Neural cell (in vitro differentiated cells): ENCODE data around the gene BLTP2. TPM values are rescaled to one million over a fixed set of nuclear protein-coding genes. Genes with fewer than 3 reads are reported as not detected.

Experiments
- H2AFZ ChIP-seq: fragments of 200-600, 300-800 bp; sonication (generic), shearing (Covaris generic); 2 replicates; pipeline ENCODE4 v1.6.0; 2014; ENCODE audit warnings: low read depth, mild to moderate bottlenecking, antibody characterized with exemption, low read length, moderate library complexity
- H3F3A ChIP-seq: fragments of 200-600 bp; shearing (Covaris generic); 2 replicates; pipeline ENCODE4 v1.6.1; 2016; ENCODE audit warnings: mild to moderate bottlenecking, moderate library complexity, mixed read lengths, antibody characterized with exemption, low read length; ENCODE audit not compliant: insufficient read depth, poor library complexity, severe bottlenecking
- H3K27ac ChIP-seq: fragments of 200-600, 300-800 bp; sonication (generic), shearing (Covaris generic); 2 replicates; pipeline ENCODE4 v1.5.1; 2014; ENCODE audit warnings: mild to moderate bottlenecking, low read length, moderate library complexity
- H3K27me3 ChIP-seq: fragments of 300-800, 200-600 bp; sonication (generic), shearing (Covaris generic); 2 replicates; pipeline ENCODE4 v1.6.0; 2014; ENCODE audit warnings: mild to moderate bottlenecking, low read depth, low read length, moderate library complexity; ENCODE audit not compliant: insufficient read depth
- H3K36me3 ChIP-seq: fragments of 300-800, 200-600 bp; sonication (generic), shearing (Covaris generic); 2 replicates; pipeline ENCODE4 v1.5.1; 2014; ENCODE audit warnings: mild to moderate bottlenecking, antibody characterized with exemption, low read length, moderate library complexity; ENCODE audit not compliant: insufficient read depth
- H3K4me2 ChIP-seq: fragments of 300-800, 200-600 bp; sonication (generic), shearing (Covaris generic); 2 replicates; pipeline ENCODE4 v1.6.0; 2014; ENCODE audit warnings: mild to moderate bottlenecking, low read length
- H3K4me3 ChIP-seq: fragments of 300-800, 200-600 bp; sonication (generic), shearing (Covaris generic); 2 replicates; pipeline ENCODE4 v1.5.1; 2014; ENCODE audit warnings: mild to moderate bottlenecking, low read length, moderate library complexity
- H3K79me2 ChIP-seq: fragments of 200-600 bp; shearing (Covaris generic); replicated peaks from 2 replicates; pipeline ENCODE4 v1.6.0; 2014; ENCODE audit warnings: mild to moderate bottlenecking, low read length, moderate library complexity; ENCODE audit not compliant: insufficient read depth
- H3K9ac ChIP-seq: fragments of 300-800, 200-600 bp; sonication (generic), shearing (Covaris generic); 2 replicates; pipeline ENCODE4 v1.6.1; 2016; ENCODE audit warnings: mild to moderate bottlenecking, low read length, mixed read lengths
- H3K9me2 ChIP-seq: fragments of 200-600 bp; shearing (Covaris generic); 2 replicates; pipeline ENCODE4 v1.6.1; 2016; ENCODE audit warnings: mild to moderate bottlenecking, low read length, mixed read lengths; ENCODE audit not compliant: insufficient read depth
- H3K9me3 ChIP-seq: fragments of 200-600, 300-800 bp; sonication (generic), shearing (Covaris generic); 2 replicates; pipeline ENCODE4 v1.6.1; 2016; ENCODE audit warnings: mild to moderate bottlenecking, mixed run types, low read length, moderate library complexity, mixed read lengths
- H4K20me1 ChIP-seq: fragments of 200-600 bp; shearing (Covaris generic); 2 replicates; pipeline ENCODE4 v1.6.1; 2016; ENCODE audit warnings: mild to moderate bottlenecking, mixed run types; ENCODE audit not compliant: insufficient read depth
- EP300 ChIP-seq: fragments of 450-650 bp; conservative IDR thresholded peaks from 2 replicates; pipeline ENCODE4 v1.6.1; 2014; ENCODE audit warnings: antibody characterized with exemption, mild to moderate bottlenecking, moderate library complexity; ENCODE audit not compliant: poor library complexity, severe bottlenecking
- EZH2 ChIP-seq: fragments of 200-600, 300-800 bp; shearing (Covaris generic), sonication (generic); IDR thresholded peaks from 2 replicates; pipeline ENCODE4 v1.6.1; 2014; ENCODE audit warnings: antibody characterized with exemption, low read length, borderline replicate concordance, mild to moderate bottlenecking; ENCODE audit not compliant: insufficient read depth, poor library complexity, severe bottlenecking
- MXI1 ChIP-seq: fragments of 450-650 bp; conservative IDR thresholded peaks from 2 replicates; pipeline ENCODE4 v1.6.1; 2014; ENCODE audit warnings: antibody characterized with exemption, mild to moderate bottlenecking; ENCODE audit not compliant: poor library complexity, severe bottlenecking
- POLR2AphosphoS5 ChIP-seq: IDR thresholded peaks from 2 replicates; pipeline ENCODE4 v1.6.1; 2012
- RAD21 ChIP-seq: fragments of 450-650 bp; conservative IDR thresholded peaks from 2 replicates; pipeline ENCODE4 v1.6.1; 2014; ENCODE audit warnings: antibody characterized with exemption, mild to moderate bottlenecking, moderate library complexity
- REST ChIP-seq: IDR thresholded peaks from 2 replicates; pipeline ENCODE4 v1.6.1; 2012; ENCODE audit warnings: borderline replicate concordance
- SMC3 ChIP-seq: fragments of 450-650 bp; conservative IDR thresholded peaks from 2 replicates; pipeline ENCODE4 v1.6.1; 2014; ENCODE audit warnings: antibody characterized with exemption, mild to moderate bottlenecking, moderate library complexity; ENCODE audit not compliant: poor library complexity
- TAF1 ChIP-seq: IDR thresholded peaks from 2 replicates; pipeline ENCODE4 v1.6.1; 2012; ENCODE audit warnings: low read depth
- polyA plus RNA-seq: library from polyadenylated mRNA; depleted of rRNA; stranded (reverse); fragments of >200 nt; gene quantifications from 2 replicates; pipeline ENCODE4 v1.2.3, GENCODE V29; 2014
- TF ChIP-seq, protein P1 (sequence below): fragments of 450-650 bp; IDR thresholded peaks from 2 replicates; pipeline ENCODE4 v1.5.1; 2014; ENCODE audit warnings: antibody characterized with exemption, mild to moderate bottlenecking, moderate library complexity; ENCODE audit not compliant: poor library complexity, severe bottlenecking

Gene BLTP2
- polyA plus RNA-seq, 1 donor from 2014 or later = 54.4 TPM

DNA sequence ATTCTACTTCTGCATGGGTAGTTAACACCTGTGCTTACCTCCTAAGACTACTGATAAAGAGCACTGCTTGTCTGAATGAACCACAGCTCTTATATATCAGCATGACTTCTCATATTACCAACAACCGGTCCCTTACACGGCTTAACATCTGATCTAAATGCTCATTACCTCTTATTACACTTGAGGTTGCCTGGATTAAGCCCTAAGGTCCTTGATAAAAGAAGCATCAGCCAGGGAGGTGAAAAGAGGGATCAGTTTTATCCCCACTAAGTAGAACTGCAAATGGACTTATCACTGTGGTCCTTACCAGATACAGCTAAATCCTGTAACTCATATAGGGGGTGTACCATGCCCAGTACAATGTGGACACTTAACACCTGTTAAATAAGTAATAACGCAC is 22.8 kb downstream of the BLTP2 start:
- H3K27ac ChIP-seq = no peak overlapping the region
- no peak for TF ChIP-seq RAD21
- TF ChIP-seq SMC3 = no peak
- TF ChIP-seq MXI1 = no peak
- no peak for TF ChIP-seq REST
- no peak for TF ChIP-seq POLR2AphosphoS5
- TF ChIP-seq EZH2 = no peak
- no peak for TF ChIP-seq EP300
- TF ChIP-seq, protein P1, sequence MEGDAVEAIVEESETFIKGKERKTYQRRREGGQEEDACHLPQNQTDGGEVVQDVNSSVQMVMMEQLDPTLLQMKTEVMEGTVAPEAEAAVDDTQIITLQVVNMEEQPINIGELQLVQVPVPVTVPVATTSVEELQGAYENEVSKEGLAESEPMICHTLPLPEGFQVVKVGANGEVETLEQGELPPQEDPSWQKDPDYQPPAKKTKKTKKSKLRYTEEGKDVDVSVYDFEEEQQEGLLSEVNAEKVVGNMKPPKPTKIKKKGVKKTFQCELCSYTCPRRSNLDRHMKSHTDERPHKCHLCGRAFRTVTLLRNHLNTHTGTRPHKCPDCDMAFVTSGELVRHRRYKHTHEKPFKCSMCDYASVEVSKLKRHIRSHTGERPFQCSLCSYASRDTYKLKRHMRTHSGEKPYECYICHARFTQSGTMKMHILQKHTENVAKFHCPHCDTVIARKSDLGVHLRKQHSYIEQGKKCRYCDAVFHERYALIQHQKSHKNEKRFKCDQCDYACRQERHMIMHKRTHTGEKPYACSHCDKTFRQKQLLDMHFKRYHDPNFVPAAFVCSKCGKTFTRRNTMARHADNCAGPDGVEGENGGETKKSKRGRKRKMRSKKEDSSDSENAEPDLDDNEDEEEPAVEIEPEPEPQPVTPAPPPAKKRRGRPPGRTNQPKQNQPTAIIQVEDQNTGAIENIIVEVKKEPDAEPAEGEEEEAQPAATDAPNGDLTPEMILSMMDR = no peak
- TF ChIP-seq TAF1 = no peak
- H3K79me2 ChIP-seq = no peaks in the 10 kb centered on the region
- H4K20me1 ChIP-seq = no peaks in the 10 kb centered on the region
- no peaks in the 10 kb centered on the region for H3F3A ChIP-seq
- no peak overlapping the region for H2AFZ ChIP-seq
- H3K9me2 ChIP-seq = no peaks in the 10 kb centered on the region
- no peaks in the 10 kb centered on the region for H3K27me3 ChIP-seq
- no peaks in the 10 kb centered on the region for H3K9me3 ChIP-seq
- no peak overlapping the region for H3K9ac ChIP-seq
- no peak overlapping the region for H3K4me3 ChIP-seq
- H3K36me3 ChIP-seq = no peaks in the 10 kb centered on the region
- no peak overlapping the region for H3K4me2 ChIP-seq

- Histone ChIP-seq H3K36me3 (no peaks in the 10 kb centered on the region), H3K4me2 (no peak overlapping the region), H3K27me3 (no peaks in the 10 kb centered on the region), H3K4me3 (no peak overlapping the region), H3K9ac (no peak overlapping the region), H3K9me3 (no peaks in the 10 kb centered on the region), H2AFZ (no peak overlapping the region), H4K20me1 (no peaks in the 10 kb centered on the region), H3K27ac (no peak overlapping the region), H3F3A (no peaks in the 10 kb centered on the region), H3K9me2 (no peaks in the 10 kb centered on the region), H3K79me2 (no peaks in the 10 kb centered on the region)
- no peak for TF ChIP-seq TAF1
- no peak for TF ChIP-seq MXI1
- TF ChIP-seq RAD21 = no peak
- TF ChIP-seq EP300 = no peak
- TF ChIP-seq, protein P1 = no peak
- TF ChIP-seq SMC3 = no peak
- no peak for TF ChIP-seq REST
- TF ChIP-seq EZH2 = no peak
- no peak for TF ChIP-seq POLR2AphosphoS5
Observed at GRCh38 chr17:28620010-28620409, 24.9 kb downstream of the BLTP2 start.
